Neural progenitor cell (in vitro differentiated cells): ENCODE data around the gene EFCAB6. TPM values are rescaled to one million over a fixed set of nuclear protein-coding genes. Genes with fewer than 3 reads are reported as not detected.

ENCODE experiments used
- DNase-seq: peaks from one replicate; pipeline ENCODE4 v3.0.0-alpha.2; 2016; ENCODE audit warnings: low spot score
- H2AFZ ChIP-seq: fragments of 200-600 bp; sonication (generic); replicated peaks from 2 replicates; pipeline ENCODE4 v1.6.1; 2016; ENCODE audit warnings: antibody characterized with exemption
- H3F3A ChIP-seq: fragments of 200-600 bp; sonication (generic); 2 replicates; pipeline ENCODE4 v1.6.1; 2016; ENCODE audit warnings: antibody characterized with exemption, low read depth
- H3K27ac ChIP-seq: fragments of 200-600 bp; sonication (generic); 2 replicates; pipeline ENCODE4 v1.5.1; 2016; ENCODE audit warnings: mild to moderate bottlenecking
- H3K27me3 ChIP-seq: fragments of 200-600 bp; sonication (generic); 2 replicates; pipeline ENCODE4 v1.6.1; 2016; ENCODE audit warnings: mild to moderate bottlenecking, moderate library complexity
- H3K36me3 ChIP-seq: fragments of 200-600 bp; sonication (generic); 2 replicates; pipeline ENCODE4 v1.5.1; 2016
- H3K4me1 ChIP-seq: fragments of 200-600 bp; sonication (generic); 2 replicates; pipeline ENCODE4 v1.6.1; 2016; ENCODE audit warnings: mixed run types
- H3K4me2 ChIP-seq: fragments of 200-600 bp; sonication (generic); 2 replicates; pipeline ENCODE4 v1.6.1; 2016
- H3K4me3 ChIP-seq: fragments of 200-600 bp; sonication (generic); 2 replicates; pipeline ENCODE4 v1.5.1; 2016
- H3K79me2 ChIP-seq: fragments of 200-600 bp; sonication (generic); 2 replicates; pipeline ENCODE4 v1.6.1; 2016; ENCODE audit warnings: low read depth
- H3K9ac ChIP-seq: fragments of 200-600 bp; sonication (generic); 2 replicates; pipeline ENCODE4 v1.6.1; 2016
- H3K9me3 ChIP-seq: fragments of 200-600 bp; sonication (generic); 2 replicates; pipeline ENCODE4 v1.5.1; 2016; ENCODE audit warnings: low read depth
- H4K20me1 ChIP-seq: fragments of 200-600 bp; sonication (generic); 2 replicates; pipeline ENCODE4 v1.6.1; 2016; ENCODE audit warnings: low read depth
- H3K27ac Mint-ChIP-seq: 3 replicates; pipeline ENCODE4 v1.8.0; 2021; ENCODE audit warnings: mixed read lengths
- H3K27me3 Mint-ChIP-seq: 2 replicates; pipeline ENCODE4 v1.8.0; 2022; ENCODE audit warnings: low read depth, mild to moderate bottlenecking, inconsistent platforms, moderate library complexity, mixed read lengths; ENCODE audit not compliant: insufficient read depth
- H3K36me3 Mint-ChIP-seq: 3 replicates; pipeline ENCODE4 v1.8.0; 2021; ENCODE audit warnings: mixed read lengths
- H3K4me1 Mint-ChIP-seq: 3 replicates; pipeline ENCODE4 v1.8.0; 2021; ENCODE audit warnings: mixed read lengths
- H3K4me3 Mint-ChIP-seq: 3 replicates; pipeline ENCODE4 v1.8.0; 2021; ENCODE audit warnings: mild to moderate bottlenecking, moderate library complexity, mixed read lengths
- H3K9me3 Mint-ChIP-seq: 3 replicates; pipeline ENCODE4 v1.8.0; 2020; ENCODE audit warnings: mixed read lengths
- CTCF ChIP-seq: fragments of 200-600 bp; sonication (generic); IDR thresholded peaks from 2 replicates; pipeline ENCODE4 v1.5.1; 2017; ENCODE audit warnings: antibody characterized with exemption, mild to moderate bottlenecking
- EZH2 ChIP-seq: fragments of 200-600 bp; sonication (generic); IDR thresholded peaks from 2 replicates; pipeline ENCODE4 v1.6.1; 2017; ENCODE audit warnings: antibody characterized with exemption, mild to moderate bottlenecking, moderate library complexity
- EZH2phosphoT487 ChIP-seq: fragments of 200-600 bp; sonication (generic); IDR thresholded peaks from 2 replicates; pipeline ENCODE4 v1.6.1; 2017; ENCODE audit warnings: antibody characterized with exemption
- total RNA-seq: library from RNA; depleted of rRNA; stranded (reverse); fragments of >200 nt; gene quantifications from 2 replicates; pipeline ENCODE4 v1.2.3, GENCODE V29; 2015; ENCODE audit warnings: low replicate concordance

Gene EFCAB6
- total RNA-seq, 1 donor from 2014 or later, result 4.9 TPM

- Mint-ChIP-seq H3K27ac (no peak overlapping the region), H3K27me3 (peaks cover 6% of the 10 kb centered on the region), H3K4me3 (no peak overlapping the region), H3K9me3 (peaks cover 2% of the 10 kb centered on the region), H3K4me1 (peaks cover 5% of the 10 kb centered on the region), H3K36me3 (no peaks in the 10 kb centered on the region)
- H3K4me2 ChIP-seq, result no peak overlapping the region
- H3K36me3 ChIP-seq, result no peaks in the 10 kb centered on the region
- H3K27me3 ChIP-seq, result no peaks in the 10 kb centered on the region
- no peaks in the 10 kb centered on the region for H4K20me1 ChIP-seq
- TF ChIP-seq EZH2phosphoT487, result no peak
- TF ChIP-seq CTCF, result no peak
- no peak for TF ChIP-seq EZH2
- no peak overlapping the region for H3K27ac ChIP-seq
- no peak overlapping the region for H2AFZ ChIP-seq
- no peaks in the 10 kb centered on the region for H3K79me2 ChIP-seq
- H3K4me3 ChIP-seq, result no peak overlapping the region
- no peaks in the 10 kb centered on the region for H3F3A ChIP-seq
- H3K9ac ChIP-seq, result no peak overlapping the region
- H3K9me3 ChIP-seq, result no peaks in the 10 kb centered on the region
- DNase-seq, result no peak
- H3K4me1 ChIP-seq, result no peaks in the 10 kb centered on the region
Observed at GRCh38 chr22:43515411-43515810, 296.7 kb downstream of the EFCAB6 start.

DNA sequence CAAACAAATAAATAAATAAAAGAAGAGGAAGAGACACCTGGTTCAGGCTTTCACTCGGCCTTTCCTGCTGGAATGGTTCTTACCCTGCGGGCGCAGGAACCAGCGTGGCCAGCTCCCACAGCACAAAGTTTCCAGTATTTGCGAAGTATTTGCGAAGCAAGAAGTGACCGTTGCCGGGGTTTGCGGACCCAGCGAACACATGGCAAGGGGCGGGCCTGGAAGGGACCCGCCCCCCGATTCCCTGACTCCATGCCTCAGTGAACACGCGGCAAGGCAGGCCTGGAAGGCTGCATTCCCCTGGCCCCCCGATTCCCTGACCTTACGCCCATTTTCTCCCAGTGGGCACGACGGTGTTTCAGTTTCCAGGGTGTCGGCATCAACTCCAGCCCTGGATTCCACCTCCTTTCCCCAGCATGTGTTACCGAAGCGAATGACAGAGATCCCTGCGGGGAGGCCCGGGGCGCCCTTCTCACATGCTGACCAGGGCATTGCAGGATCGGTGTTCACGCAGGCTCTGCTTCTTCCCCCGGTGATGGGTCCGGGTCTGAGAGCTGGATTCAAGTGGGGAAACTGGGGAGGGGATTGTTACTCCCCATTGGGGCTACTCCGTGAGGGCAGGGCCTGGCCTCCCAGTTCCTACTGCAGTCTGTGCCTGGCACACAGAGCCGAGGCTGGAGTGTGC, 297.5 kb downstream of the EFCAB6 start:
- Histone ChIP-seq H4K20me1 (no peaks in the 10 kb centered on the region), H3K4me3 (no peak overlapping the region), H3K9me3 (no peaks in the 10 kb centered on the region), H3K27ac (no peak overlapping the region), H2AFZ (no peak overlapping the region), H3K9ac (no peak overlapping the region), H3K4me2 (no peak overlapping the region), H3F3A (no peaks in the 10 kb centered on the region), H3K4me1 (no peaks in the 10 kb centered on the region), H3K36me3 (no peaks in the 10 kb centered on the region), H3K79me2 (no peaks in the 10 kb centered on the region), H3K27me3 (no peaks in the 10 kb centered on the region)
- Mint-ChIP-seq H3K27me3 (peaks cover 10% of the 10 kb centered on the region), H3K4me1 (peaks cover 5% of the 10 kb centered on the region), H3K27ac (no peak overlapping the region), H3K36me3 (no peaks in the 10 kb centered on the region), H3K4me3 (no peak overlapping the region), H3K9me3 (peaks cover 2% of the 10 kb centered on the region)
- TF ChIP-seq EZH2 (no peak), EZH2phosphoT487 (no peak), CTCF (no peak)
- DNase-seq, result no peak

GRCh38 chr22:43512279-43512678, 299.8 kb downstream of the EFCAB6 start:
- TF ChIP-seq CTCF, result no peak
- no peak for TF ChIP-seq EZH2phosphoT487
- TF ChIP-seq EZH2, result no peak
- Histone ChIP-seq H4K20me1 (no peaks in the 10 kb centered on the region), H2AFZ (no peak overlapping the region), H3K27ac (no peak overlapping the region), H3K9ac (no peak overlapping the region), H3K36me3 (no peaks in the 10 kb centered on the region), H3K4me3 (no peak overlapping the region), H3F3A (no peaks in the 10 kb centered on the region), H3K79me2 (no peaks in the 10 kb centered on the region), H3K4me1 (no peaks in the 10 kb centered on the region), H3K9me3 (no peaks in the 10 kb centered on the region), H3K4me2 (no peak overlapping the region), H3K27me3 (no peaks in the 10 kb centered on the region)
- H3K4me1 Mint-ChIP-seq, result no peaks in the 10 kb centered on the region
- no peak overlapping the region for H3K27ac Mint-ChIP-seq
- no peak overlapping the region for H3K4me3 Mint-ChIP-seq
- no peak for DNase-seq
- H3K9me3 Mint-ChIP-seq, result peaks cover 2% of the 10 kb centered on the region
- H3K27me3 Mint-ChIP-seq, result peaks cover 7% of the 10 kb centered on the region
- no peaks in the 10 kb centered on the region for H3K36me3 Mint-ChIP-seq
